Liver (tissue), 3 donors: ENCODE measurements around the gene AUH.

ENCODE experiments used
- EGR1 ChIP-seq, 2 donors: IDR thresholded peaks; 2 replicates each; pipeline ENCODE4 v1.6.1; 2016 to 2018; ENCODE audit warnings: antibody characterized with exemption in 2 of 2, low read depth in 2 of 2
- FOXA1 ChIP-seq: IDR thresholded peaks from 2 replicates; pipeline ENCODE4 v1.6.1; 2016; ENCODE audit warnings: antibody characterized with exemption
- GABPA ChIP-seq, 2 donors: IDR thresholded peaks in 1 of 2; conservative IDR thresholded peaks in 1 of 2; 2 replicates each; pipeline ENCODE4 v1.6.1; 2016; ENCODE audit warnings: antibody characterized with exemption in 2 of 2, mild to moderate bottlenecking in 1 of 2, moderate library complexity in 1 of 2
- RAD21 ChIP-seq, 2 donors: IDR thresholded peaks; 2 replicates each; pipeline ENCODE4 v1.6.1; 2016; ENCODE audit warnings: antibody characterized with exemption in 2 of 2, mild to moderate bottlenecking in 2 of 2
- SP1 ChIP-seq: IDR thresholded peaks from 2 replicates; pipeline ENCODE4 v1.6.1; 2018; ENCODE audit warnings: antibody characterized with exemption, mild to moderate bottlenecking
- TAF1 ChIP-seq: conservative IDR thresholded peaks from 2 replicates; pipeline ENCODE4 v1.6.1; 2016; ENCODE audit warnings: antibody characterized with exemption, mild to moderate bottlenecking
- YY1 ChIP-seq: IDR thresholded peaks from 2 replicates; pipeline ENCODE4 v1.6.1; 2016; ENCODE audit warnings: antibody characterized with exemption, mild to moderate bottlenecking
- TF ChIP-seq, protein P1 (sequence below): fragments of 150-350 bp; IDR thresholded peaks from 2 replicates; pipeline ENCODE4 v1.5.1; 2017; ENCODE audit warnings: improper control_type of control experiment, low read depth, low read length; ENCODE audit not compliant: missing input control
- TF ChIP-seq, protein P2 (sequence below): IDR thresholded peaks from 2 replicates; pipeline ENCODE4 v1.6.1; 2016; ENCODE audit warnings: antibody characterized with exemption
- TF ChIP-seq, protein P3 (sequence below): IDR thresholded peaks from 2 replicates; pipeline ENCODE4 v1.6.1; 2016; ENCODE audit warnings: antibody characterized with exemption
- TF ChIP-seq, protein P4 (sequence below): IDR thresholded peaks from 2 replicates; pipeline ENCODE4 v1.6.1; 2016; ENCODE audit warnings: antibody characterized with exemption, mild to moderate bottlenecking
- donor health status: healthy.
- donor health status: healthy.

DNA sequence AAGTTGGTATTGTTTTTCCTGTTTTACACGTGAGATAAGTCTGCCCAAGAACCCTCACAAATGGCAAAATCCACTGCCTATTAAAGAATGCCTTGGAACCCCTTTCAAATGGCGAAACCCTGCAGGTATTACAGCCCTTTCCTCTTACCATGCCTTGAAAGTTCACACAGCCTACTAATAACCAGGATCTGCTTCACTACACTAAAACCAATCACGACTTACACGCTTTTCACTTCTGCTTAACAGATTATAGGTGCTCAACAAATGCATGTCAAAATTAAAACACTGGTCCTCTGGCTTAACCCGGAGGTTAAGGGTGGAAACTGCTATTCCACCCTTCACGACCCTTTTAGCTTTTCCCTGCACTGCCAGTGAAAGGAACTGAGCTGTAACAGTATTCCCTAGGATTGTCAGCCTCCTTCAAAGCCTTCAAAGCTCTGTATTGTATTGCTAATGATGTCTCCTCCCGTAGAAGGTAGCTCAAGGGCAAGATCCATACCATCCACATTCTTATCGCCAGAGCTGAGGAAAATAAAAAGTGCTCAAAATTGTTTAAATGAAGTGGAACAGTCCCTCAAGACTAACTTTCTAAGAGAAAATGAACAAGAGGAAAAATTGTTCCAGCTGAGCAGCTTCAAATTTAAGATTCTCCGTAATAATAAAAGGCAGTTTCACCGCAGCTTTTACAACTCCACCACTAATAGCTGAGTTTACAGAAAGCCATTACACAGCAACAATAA is 997 bp downstream of the AUH start:
- TF ChIP-seq, protein P1, sequence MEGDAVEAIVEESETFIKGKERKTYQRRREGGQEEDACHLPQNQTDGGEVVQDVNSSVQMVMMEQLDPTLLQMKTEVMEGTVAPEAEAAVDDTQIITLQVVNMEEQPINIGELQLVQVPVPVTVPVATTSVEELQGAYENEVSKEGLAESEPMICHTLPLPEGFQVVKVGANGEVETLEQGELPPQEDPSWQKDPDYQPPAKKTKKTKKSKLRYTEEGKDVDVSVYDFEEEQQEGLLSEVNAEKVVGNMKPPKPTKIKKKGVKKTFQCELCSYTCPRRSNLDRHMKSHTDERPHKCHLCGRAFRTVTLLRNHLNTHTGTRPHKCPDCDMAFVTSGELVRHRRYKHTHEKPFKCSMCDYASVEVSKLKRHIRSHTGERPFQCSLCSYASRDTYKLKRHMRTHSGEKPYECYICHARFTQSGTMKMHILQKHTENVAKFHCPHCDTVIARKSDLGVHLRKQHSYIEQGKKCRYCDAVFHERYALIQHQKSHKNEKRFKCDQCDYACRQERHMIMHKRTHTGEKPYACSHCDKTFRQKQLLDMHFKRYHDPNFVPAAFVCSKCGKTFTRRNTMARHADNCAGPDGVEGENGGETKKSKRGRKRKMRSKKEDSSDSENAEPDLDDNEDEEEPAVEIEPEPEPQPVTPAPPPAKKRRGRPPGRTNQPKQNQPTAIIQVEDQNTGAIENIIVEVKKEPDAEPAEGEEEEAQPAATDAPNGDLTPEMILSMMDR, result no peak
- TF ChIP-seq RAD21 (IDR thresholded peaks at IDR 0.05) (no peak), TAF1 (no peak), FOXA1 (no peak), YY1 (no peak), EGR1 (IDR thresholded peaks at IDR 0.05; ENCODE audit: low read depth in 2 of 2) (no peak), SP1 (no peak), GABPA (IDR thresholded peaks at IDR 0.05 in 1 of 2, conservative IDR thresholded peaks at IDR 0.05 in 1 of 2) (no peak)
- TF ChIP-seq, protein P2, sequence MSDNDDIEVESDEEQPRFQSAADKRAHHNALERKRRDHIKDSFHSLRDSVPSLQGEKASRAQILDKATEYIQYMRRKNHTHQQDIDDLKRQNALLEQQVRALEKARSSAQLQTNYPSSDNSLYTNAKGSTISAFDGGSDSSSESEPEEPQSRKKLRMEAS, result no peak
- TF ChIP-seq, protein P3, sequence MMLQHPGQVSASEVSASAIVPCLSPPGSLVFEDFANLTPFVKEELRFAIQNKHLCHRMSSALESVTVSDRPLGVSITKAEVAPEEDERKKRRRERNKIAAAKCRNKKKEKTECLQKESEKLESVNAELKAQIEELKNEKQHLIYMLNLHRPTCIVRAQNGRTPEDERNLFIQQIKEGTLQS, result no peak
- TF ChIP-seq, protein P4, sequence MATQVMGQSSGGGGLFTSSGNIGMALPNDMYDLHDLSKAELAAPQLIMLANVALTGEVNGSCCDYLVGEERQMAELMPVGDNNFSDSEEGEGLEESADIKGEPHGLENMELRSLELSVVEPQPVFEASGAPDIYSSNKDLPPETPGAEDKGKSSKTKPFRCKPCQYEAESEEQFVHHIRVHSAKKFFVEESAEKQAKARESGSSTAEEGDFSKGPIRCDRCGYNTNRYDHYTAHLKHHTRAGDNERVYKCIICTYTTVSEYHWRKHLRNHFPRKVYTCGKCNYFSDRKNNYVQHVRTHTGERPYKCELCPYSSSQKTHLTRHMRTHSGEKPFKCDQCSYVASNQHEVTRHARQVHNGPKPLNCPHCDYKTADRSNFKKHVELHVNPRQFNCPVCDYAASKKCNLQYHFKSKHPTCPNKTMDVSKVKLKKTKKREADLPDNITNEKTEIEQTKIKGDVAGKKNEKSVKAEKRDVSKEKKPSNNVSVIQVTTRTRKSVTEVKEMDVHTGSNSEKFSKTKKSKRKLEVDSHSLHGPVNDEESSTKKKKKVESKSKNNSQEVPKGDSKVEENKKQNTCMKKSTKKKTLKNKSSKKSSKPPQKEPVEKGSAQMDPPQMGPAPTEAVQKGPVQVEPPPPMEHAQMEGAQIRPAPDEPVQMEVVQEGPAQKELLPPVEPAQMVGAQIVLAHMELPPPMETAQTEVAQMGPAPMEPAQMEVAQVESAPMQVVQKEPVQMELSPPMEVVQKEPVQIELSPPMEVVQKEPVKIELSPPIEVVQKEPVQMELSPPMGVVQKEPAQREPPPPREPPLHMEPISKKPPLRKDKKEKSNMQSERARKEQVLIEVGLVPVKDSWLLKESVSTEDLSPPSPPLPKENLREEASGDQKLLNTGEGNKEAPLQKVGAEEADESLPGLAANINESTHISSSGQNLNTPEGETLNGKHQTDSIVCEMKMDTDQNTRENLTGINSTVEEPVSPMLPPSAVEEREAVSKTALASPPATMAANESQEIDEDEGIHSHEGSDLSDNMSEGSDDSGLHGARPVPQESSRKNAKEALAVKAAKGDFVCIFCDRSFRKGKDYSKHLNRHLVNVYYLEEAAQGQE, result no peak
